Left lung (tissue), 10 donors: ENCODE results near the gene NLRC3. TPM values are rescaled to one million over a fixed set of nuclear protein-coding genes. Genes with fewer than 3 reads are reported as not detected.

Experiments used
- ATAC-seq: fragments of 200-7000 bp; cut with Tn5 transposase; one replicate; pipeline ENCODE4 v1.9.1; 2020; ENCODE audit warnings: moderate library complexity
- DNase-seq, 4 donors: peaks; one replicate each; pipeline ENCODE4 v3.0.0-alpha.2; 2013 to 2020
- H3K27ac ChIP-seq, 2 donors: fragments of 200-600 bp; sonication (generic) in 1 of 2; one replicate each; pipeline versions ENCODE4 v1.5.0 to v1.8.0; 2020 to 2021
- H3K27me3 ChIP-seq, 2 donors: fragments of 200-600 bp; sonication (generic) in 1 of 2; one replicate each; pipeline versions ENCODE4 v1.5.0 to v1.8.0; 2020 to 2021
- H3K36me3 ChIP-seq, 2 donors: fragments of 200-600 bp; sonication (generic) in 1 of 2; one replicate each; pipeline versions ENCODE4 v1.5.0 to v1.8.0; 2020 to 2021
- H3K4me1 ChIP-seq, 2 donors: fragments of 200-600 bp; one replicate each; pipeline ENCODE4 v1.8.0; 2021
- H3K4me3 ChIP-seq, 2 donors: fragments of 200-600 bp; sonication (generic) in 1 of 2; one replicate each; pipeline versions ENCODE4 v1.5.0 to v1.8.0; 2020 to 2021; ENCODE audit warnings: mild to moderate bottlenecking in 1 of 2
- H3K9me3 ChIP-seq, 2 donors: fragments of 200-600 bp; sonication (generic) in 1 of 2; one replicate each; pipeline versions ENCODE4 v1.5.0 to v1.8.0; 2020 to 2021
- intact Hi-C, 2 donors: fragments of 100-400 bp; cut with DNase I; formaldehyde crosslinking; loops; one replicate each; pipeline versions ENCODE4 v1.11.2 to v1.14.2; 2022
- polyA plus RNA-seq, 6 donors: library from polyadenylated mRNA; unstranded; fragments of 120-200 nt; gene quantifications; one replicate each; pipeline ENCODE4 v1.2.1, GENCODE V29; 2013; ENCODE audit not compliant: insufficient read length in 6 of 6
- total RNA-seq, 2 donors: library from RNA; stranded (reverse); fragmentation: NEBNext Ultra II Directional; extraction: Animal tissue kit (Norgen Biotek cat#: 25700); gene quantifications; one replicate each; pipeline ENCODE4 v1.2.1, GENCODE V29; 2021
- TF ChIP-seq, protein P1 (sequence below), 2 donors: fragments of 200-600 bp; sonication (generic) in 1 of 2; IDR thresholded peaks; one replicate each; pipeline versions ENCODE4 v1.5.0 to v1.8.0; 2021; ENCODE audit warnings: antibody characterized with exemption in 2 of 2
- donor health status: DM: no; HTN: yes; CAD: no.
- donor health status: DM: no; HTN: no; CAD: no.

NLRC3 gene
- total and polyA plus RNA-seq, 8 donors: 1.9 to 4.5 (median 3.4) TPM

DNA sequence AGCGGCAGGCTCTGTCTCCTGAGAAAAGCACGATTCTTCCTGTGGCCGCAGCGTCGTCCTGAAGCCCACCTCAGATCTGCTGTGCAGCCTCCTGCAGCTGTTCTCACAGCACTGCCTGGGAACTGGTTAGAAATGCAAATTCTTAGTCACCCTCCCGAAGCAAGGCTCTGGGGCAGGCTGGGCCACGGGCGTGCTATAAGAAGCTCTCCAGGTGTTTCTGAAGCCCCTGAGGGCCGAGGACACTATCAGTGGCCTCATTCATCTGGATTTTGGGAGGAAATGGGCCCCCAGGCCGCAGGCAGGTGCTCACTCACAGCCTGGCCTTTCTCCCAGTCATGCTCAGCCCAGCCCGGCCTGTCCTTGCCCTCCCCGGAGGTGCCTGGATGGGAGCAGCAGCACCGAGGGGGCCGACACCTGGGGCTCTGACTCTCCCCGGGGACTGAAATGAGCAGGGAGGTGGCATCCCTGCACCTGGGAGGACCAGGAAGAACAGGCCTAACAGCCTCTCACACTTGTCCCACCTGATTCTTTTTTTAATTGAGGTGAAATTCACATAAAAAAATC lies 10.4 kb upstream of the NLRC3 start:
- H3K36me3 ChIP-seq: peaks cover 0 to 56% of the 10 kb centered on the region in 2 donors
- DNase-seq: peak in 1 of 4 donors; percentile 61
- no peaks in the 10 kb centered on the region for H3K9me3 ChIP-seq
- intact Hi-C loops: no loop called here
- peaks cover 10 to 32% of the 10 kb centered on the region in 2 donors for H3K4me1 ChIP-seq
- ATAC-seq: no peak
- TF ChIP-seq, protein P1, sequence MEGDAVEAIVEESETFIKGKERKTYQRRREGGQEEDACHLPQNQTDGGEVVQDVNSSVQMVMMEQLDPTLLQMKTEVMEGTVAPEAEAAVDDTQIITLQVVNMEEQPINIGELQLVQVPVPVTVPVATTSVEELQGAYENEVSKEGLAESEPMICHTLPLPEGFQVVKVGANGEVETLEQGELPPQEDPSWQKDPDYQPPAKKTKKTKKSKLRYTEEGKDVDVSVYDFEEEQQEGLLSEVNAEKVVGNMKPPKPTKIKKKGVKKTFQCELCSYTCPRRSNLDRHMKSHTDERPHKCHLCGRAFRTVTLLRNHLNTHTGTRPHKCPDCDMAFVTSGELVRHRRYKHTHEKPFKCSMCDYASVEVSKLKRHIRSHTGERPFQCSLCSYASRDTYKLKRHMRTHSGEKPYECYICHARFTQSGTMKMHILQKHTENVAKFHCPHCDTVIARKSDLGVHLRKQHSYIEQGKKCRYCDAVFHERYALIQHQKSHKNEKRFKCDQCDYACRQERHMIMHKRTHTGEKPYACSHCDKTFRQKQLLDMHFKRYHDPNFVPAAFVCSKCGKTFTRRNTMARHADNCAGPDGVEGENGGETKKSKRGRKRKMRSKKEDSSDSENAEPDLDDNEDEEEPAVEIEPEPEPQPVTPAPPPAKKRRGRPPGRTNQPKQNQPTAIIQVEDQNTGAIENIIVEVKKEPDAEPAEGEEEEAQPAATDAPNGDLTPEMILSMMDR (IDR thresholded peaks at IDR 0.05): no peak
- H3K27me3 ChIP-seq: no peaks in the 10 kb centered on the region
- H3K27ac ChIP-seq: no peak overlapping the region
- H3K4me3 ChIP-seq: no peak overlapping the region

DNA sequence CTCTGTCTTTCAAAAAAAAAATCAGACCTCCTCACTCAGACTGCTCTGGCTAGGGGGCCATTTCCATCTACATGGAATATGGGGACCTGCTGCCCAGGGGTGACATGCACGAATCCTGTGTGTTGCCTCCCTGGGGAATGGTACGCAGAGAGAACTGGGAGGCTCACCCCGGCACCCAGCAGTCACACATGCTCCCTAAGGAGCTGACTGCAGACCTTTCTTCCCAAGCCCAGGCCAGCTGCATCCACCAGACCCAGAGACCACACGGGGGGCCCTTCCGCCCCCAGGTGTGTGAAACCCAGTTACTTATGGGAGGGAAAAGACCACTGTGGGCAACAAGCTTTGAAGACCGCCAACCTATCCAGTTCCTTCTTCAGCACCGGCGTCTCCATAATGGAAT lies 7.2 kb upstream of the NLRC3 start:
- DNase-seq (peak in 1 of 4 donors; percentile 31), ATAC-seq (no peak)
- H3K9me3 ChIP-seq: no peaks in the 10 kb centered on the region
- no peaks in the 10 kb centered on the region for H3K27me3 ChIP-seq
- peaks cover 0 to 54% of the 10 kb centered on the region in 2 donors for H3K36me3 ChIP-seq
- no peak overlapping the region for H3K4me3 ChIP-seq
- H3K27ac ChIP-seq: no peak overlapping the region
- peaks cover 0 to 18% of the 10 kb centered on the region in 2 donors for H3K4me1 ChIP-seq
- intact Hi-C loops: no loop called here
- TF ChIP-seq, protein P1 (IDR thresholded peaks at IDR 0.05): no peak

DNA sequence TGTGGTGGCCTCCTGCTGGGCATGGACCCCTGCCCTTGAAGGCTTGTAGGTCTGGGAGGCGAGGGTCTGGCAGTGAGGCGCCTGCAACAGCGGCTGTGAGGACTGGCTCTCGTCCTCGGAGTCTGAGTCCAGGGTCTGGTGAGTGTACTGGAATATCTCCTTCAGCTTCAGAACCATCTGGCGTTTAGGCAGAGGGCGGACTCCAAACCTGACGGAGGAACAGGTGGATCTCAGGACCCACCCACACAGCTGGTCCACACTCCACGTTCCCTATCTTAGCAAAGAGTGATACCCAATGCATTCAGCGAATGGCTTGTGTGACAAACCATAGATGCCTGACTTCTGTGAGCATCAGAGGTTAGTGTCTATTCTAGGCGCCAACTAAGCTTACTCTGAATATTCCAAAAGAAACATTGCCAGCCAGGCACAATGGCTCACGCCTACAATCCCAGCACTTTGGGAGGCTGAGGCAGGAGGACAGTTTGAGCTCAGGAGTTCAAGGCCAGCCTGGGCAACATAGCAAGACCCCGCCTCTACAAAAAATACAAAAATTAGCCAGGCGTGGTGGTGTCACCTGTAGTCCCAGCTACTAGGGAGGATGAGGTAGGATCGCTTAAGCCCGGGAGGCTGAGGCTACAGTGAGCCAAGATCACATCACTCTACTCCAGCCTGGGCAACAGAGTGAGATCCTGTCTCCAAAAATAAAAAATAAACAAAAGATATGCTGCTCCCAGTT lies 6.3 kb upstream of the NLRC3 start:
- H3K4me3 ChIP-seq: no peak overlapping the region

DNA sequence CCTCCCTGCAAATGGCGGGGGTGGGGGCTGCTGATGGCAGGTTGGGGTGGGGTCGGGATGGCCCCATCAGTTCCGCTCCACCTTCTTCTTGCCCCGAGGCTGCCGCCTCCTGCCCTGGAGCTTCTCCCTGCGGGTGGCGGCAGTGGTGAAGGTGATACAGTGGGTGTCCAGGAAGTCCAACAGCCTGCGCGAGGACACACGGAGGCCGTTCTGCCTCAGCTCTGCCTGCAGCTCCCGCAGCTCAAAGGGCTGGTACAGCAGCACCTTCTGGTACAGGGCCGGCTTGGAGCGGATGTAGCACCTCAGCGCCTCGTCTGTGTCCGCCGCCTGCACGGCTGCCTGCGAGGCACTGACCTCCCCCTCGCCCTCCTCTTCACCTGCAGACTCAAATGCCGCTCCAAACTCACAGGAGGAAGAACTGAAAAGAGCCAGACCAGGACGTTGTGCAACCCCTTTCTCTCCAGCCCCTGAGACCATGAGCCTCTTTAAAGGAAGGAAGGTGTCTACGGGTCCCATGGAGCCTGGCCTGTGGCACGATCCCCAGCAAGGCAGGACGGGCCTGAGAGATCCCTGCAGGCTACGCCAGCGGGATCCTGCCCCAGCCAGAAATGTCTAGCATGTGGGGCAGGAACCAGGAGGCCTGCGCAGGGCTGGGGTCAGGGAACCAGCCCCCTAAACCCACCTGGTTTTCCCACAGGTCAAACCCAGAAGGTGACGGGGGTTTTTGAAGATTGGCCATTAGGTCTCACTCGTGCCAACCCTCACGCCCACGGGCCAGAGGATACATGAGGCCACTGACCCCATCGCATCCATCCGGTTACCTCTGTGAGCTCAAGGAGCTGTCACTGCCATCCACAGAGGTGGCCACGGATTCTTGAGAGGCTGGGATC lies 5.3 kb upstream of the NLRC3 start:
- Histone ChIP-seq H3K27me3 (peaks cover 0 to 14% of the 10 kb centered on the region in 2 donors), H3K36me3 (peaks cover 0 to 39% of the 10 kb centered on the region in 2 donors), H3K27ac (no peak overlapping the region), H3K4me3 (no peak overlapping the region), H3K9me3 (no peaks in the 10 kb centered on the region), H3K4me1 (peaks cover 0 to 31% of the 10 kb centered on the region in 2 donors)
- peak in 1 of 4 donors; percentile 64 for DNase-seq
- intact Hi-C loops: no loop called here
- no peak for ATAC-seq
- TF ChIP-seq, protein P1 (IDR thresholded peaks at IDR 0.05): no peak

More for the DNA sequence above, 6.3 kb upstream of the NLRC3 start:
- TF ChIP-seq, protein P1 (IDR thresholded peaks at IDR 0.05): no peak
- H3K36me3 ChIP-seq: peaks cover 0 to 48% of the 10 kb centered on the region in 2 donors
- H3K27me3 ChIP-seq: peaks cover 0 to 5% of the 10 kb centered on the region in 2 donors
- no peak overlapping the region for H3K27ac ChIP-seq
- DNase-seq: no peak
- H3K4me1 ChIP-seq: peaks cover 0 to 22% of the 10 kb centered on the region in 2 donors
- intact Hi-C loops: no loop called here
- H3K9me3 ChIP-seq: no peaks in the 10 kb centered on the region
- ATAC-seq: no peak
